Measurements from ENCODE around the gene PRKCH. TPM values are rescaled to one million over a fixed set of nuclear protein-coding genes. Genes with fewer than 3 reads are reported as not detected.

Gene PRKCH
- polyA plus RNA-seq, 2 of the 4 experiments (the other 2 are of a cell fraction): 10.0 to 10.2 TPM

DNA sequence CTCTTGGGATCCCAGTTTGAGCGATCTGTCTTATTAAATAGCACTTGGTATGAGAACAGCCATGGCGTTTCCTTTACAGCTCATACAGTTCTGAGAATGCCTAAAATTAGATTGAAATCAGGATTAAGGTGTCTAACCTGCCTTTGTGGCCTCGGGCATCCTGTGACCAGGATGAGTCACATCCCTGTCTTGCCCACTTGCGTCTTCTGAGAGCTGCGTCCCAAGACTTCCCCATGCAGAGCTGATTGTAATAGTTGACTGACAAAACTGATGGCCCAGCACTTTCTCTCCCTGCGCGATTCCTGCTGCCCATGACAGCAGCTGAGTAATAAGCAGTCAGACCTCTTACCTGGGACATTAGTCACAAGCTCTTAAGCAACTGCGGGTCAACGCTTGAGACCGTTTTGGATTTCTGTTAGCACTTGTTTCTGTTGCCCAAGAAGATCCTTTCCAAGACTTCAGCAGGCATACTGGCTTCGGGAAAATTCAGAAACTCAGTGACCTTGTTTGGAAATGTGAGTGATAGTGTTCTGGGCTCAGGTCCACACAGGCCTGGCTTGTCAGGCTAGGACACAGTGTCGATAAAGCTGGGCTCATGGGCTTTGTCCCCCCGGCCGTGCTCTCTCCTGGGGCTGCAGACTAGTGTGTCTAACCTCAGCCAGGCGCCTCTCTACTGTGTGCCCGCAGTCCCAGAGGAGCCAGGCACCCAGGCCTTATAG, 204.1 kb downstream of the PRKCH start:
- 26% methylated on average over 16 of the region's 16 CpGs for WGBS (ENCODE audit: missing lambda C conversion rate)
- ChIA-PET POLR2A (interaction anchor here (1.1 to 1.8 kb wide), 8 partner anchors 12 to 170 kb away, joined by 3 to 7 read pairs (median 4); partner anchors contain the start of gene HIF1A), CTCF (interaction anchor here (0.5 to 2.5 kb wide), 8 partner anchors 10 to 63 kb away, joined by 3 to 10 read pairs (median 4); no protein-coding TSS in a partner anchor)
- H3K4me3 ChIP-seq: no peak overlapping the region
- peak overlapping the region; percentile 74 for H3K4me2 ChIP-seq
- H3K9me3 ChIP-seq: no peaks in the 10 kb centered on the region
- ATAC-seq (peak; percentile 76 to 83), FAIRE-seq (no peak), DNase-seq (ENCODE audit: low read depth in 1 of 2, low spot score in 1 of 2) (peak; percentile 56 to 88)
- peaks cover 62% of the 10 kb centered on the region for H3K4me1 ChIP-seq
- H3K27ac ChIP-seq: peak overlapping the region; percentile 91 to 92
- TF ChIP-seq EP300 (IDR thresholded peaks at IDR 0.05) (peak; percentile 76 to 88; a peak in 4 of 5 replicates), CBX8 (IDR thresholded peaks at IDR 0.05) (no peak), PHF8 (IDR thresholded peaks at IDR 0.05; ENCODE audit: borderline replicate concordance, low read depth) (no peak), BHLHE40 (IDR thresholded peaks at IDR 0.05; ENCODE audit: low read depth, low read length) (no peak), HEYL (CRISPR knock-in tag; IDR thresholded peaks at IDR 0.05) (no peak), FOSB (CRISPR knock-in tag; IDR thresholded peaks at IDR 0.05) (no peak), EHMT2 (IDR thresholded peaks at IDR 0.05; ENCODE audit: low read depth) (no peak), ELK1 (IDR thresholded peaks at IDR 0.05; ENCODE audit: low read depth, low read length) (no peak), RNF2 (IDR thresholded peaks at IDR 0.05; ENCODE audit: borderline replicate concordance, low read depth) (no peak), SMC3 (IDR thresholded peaks at IDR 0.05) (peak; percentile 7; the same call in 1 of the 3 replicates), CEBPB (IDR thresholded peaks at IDR 0.05) (peak; percentile 84 to 88), FOSL2 (IDR thresholded peaks at IDR 0.05) (peak; percentile 87), FOSL2 (CRISPR knock-in tag; IDR thresholded peaks at IDR 0.05) (peak; percentile 89), NPAS2 (CRISPR knock-in tag; IDR thresholded peaks at IDR 0.05; ENCODE audit: borderline replicate concordance) (no peak), HOXB5 (CRISPR knock-in tag; IDR thresholded peaks at IDR 0.05) (no peak), ZFP36 (IDR thresholded peaks at IDR 0.05; ENCODE audit: borderline replicate concordance, partially characterized antibody) (no peak), KDM5A (IDR thresholded peaks at IDR 0.05) (no peak), MYC (IDR thresholded peaks at IDR 0.05; ENCODE audit: borderline replicate concordance, low read length) (no peak), RCOR1 (IDR thresholded peaks at IDR 0.05; ENCODE audit: low read depth, low read length) (no peak), SREBF2 (IDR thresholded peaks at IDR 0.05) (no peak), RAD21 (conservative IDR thresholded peaks at IDR 0.05 in 1 of 2, IDR thresholded peaks at IDR 0.05 in 1 of 2) (peak in 1 of 2 experiments; percentile 48; a peak in 2 of 5 replicates), CHD4 (IDR thresholded peaks at IDR 0.05; ENCODE audit: borderline replicate concordance) (no peak), ZC3H11A (IDR thresholded peaks at IDR 0.05) (no peak), POLR2A (IDR thresholded peaks at IDR 0.05; ENCODE audit: low read length) (no peak), TP53 (CRISPR knock-in tag; IDR thresholded peaks at IDR 0.05) (no peak), MAZ (IDR thresholded peaks at IDR 0.05; ENCODE audit: borderline replicate concordance, low read depth, low read length) (no peak), HOXB13 (CRISPR knock-in tag; IDR thresholded peaks at IDR 0.05; ENCODE audit: low read depth) (no peak), MAFK (IDR thresholded peaks at IDR 0.05; ENCODE audit: partially characterized antibody) (peak; percentile 99), FOXS1 (CRISPR knock-in tag; IDR thresholded peaks at IDR 0.05) (no peak), TFCP2L1 (CRISPR knock-in tag; IDR thresholded peaks at IDR 0.05) (no peak), RARB (CRISPR knock-in tag; IDR thresholded peaks at IDR 0.05) (no peak)
- TF ChIP-seq, protein P1, sequence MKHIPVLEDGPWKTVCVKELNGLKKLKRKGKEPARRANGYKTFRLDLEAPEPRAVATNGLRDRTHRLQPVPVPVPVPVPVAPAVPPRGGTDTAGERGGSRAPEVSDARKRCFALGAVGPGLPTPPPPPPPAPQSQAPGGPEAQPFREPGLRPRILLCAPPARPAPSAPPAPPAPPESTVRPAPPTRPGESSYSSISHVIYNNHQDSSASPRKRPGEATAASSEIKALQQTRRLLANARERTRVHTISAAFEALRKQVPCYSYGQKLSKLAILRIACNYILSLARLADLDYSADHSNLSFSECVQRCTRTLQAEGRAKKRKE (CRISPR knock-in tag; IDR thresholded peaks at IDR 0.05; ENCODE audit: low read depth): no peak
- TF ChIP-seq, protein P2, sequence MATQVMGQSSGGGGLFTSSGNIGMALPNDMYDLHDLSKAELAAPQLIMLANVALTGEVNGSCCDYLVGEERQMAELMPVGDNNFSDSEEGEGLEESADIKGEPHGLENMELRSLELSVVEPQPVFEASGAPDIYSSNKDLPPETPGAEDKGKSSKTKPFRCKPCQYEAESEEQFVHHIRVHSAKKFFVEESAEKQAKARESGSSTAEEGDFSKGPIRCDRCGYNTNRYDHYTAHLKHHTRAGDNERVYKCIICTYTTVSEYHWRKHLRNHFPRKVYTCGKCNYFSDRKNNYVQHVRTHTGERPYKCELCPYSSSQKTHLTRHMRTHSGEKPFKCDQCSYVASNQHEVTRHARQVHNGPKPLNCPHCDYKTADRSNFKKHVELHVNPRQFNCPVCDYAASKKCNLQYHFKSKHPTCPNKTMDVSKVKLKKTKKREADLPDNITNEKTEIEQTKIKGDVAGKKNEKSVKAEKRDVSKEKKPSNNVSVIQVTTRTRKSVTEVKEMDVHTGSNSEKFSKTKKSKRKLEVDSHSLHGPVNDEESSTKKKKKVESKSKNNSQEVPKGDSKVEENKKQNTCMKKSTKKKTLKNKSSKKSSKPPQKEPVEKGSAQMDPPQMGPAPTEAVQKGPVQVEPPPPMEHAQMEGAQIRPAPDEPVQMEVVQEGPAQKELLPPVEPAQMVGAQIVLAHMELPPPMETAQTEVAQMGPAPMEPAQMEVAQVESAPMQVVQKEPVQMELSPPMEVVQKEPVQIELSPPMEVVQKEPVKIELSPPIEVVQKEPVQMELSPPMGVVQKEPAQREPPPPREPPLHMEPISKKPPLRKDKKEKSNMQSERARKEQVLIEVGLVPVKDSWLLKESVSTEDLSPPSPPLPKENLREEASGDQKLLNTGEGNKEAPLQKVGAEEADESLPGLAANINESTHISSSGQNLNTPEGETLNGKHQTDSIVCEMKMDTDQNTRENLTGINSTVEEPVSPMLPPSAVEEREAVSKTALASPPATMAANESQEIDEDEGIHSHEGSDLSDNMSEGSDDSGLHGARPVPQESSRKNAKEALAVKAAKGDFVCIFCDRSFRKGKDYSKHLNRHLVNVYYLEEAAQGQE (IDR thresholded peaks at IDR 0.05): no peak
- TF ChIP-seq, protein P3, sequence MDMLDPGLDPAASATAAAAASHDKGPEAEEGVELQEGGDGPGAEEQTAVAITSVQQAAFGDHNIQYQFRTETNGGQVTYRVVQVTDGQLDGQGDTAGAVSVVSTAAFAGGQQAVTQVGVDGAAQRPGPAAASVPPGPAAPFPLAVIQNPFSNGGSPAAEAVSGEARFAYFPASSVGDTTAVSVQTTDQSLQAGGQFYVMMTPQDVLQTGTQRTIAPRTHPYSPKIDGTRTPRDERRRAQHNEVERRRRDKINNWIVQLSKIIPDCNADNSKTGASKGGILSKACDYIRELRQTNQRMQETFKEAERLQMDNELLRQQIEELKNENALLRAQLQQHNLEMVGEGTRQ (IDR thresholded peaks at IDR 0.05): no peak

Data from A549 (cell line).